Lung (tissue), 12 donors: ENCODE data around the gene RASSF8. TPM values are rescaled to one million over a fixed set of nuclear protein-coding genes. Genes with fewer than 3 reads are reported as not detected.

Experiments
- ATAC-seq: fragments of 200-7000 bp; cut with Tn5 transposase; one replicate; pipeline ENCODE4 v1.9.1; 2020; ENCODE audit warnings: moderate number of reproducible peaks; ENCODE audit not compliant: insufficient read depth, low FRiP score
- DNase-seq, 3 donors: peaks; one replicate each; pipeline ENCODE4 v3.0.0-alpha.2; 2013 to 2017
- H3K27ac ChIP-seq, 2 donors: one replicate each; pipeline ENCODE4 v1.5.1; 2013; ENCODE audit warnings: mild to moderate bottlenecking in 2 of 2, moderate library complexity in 2 of 2, control low read depth in 1 of 2, inconsistent platforms in 1 of 2, low read depth in 1 of 2, low read length in 1 of 2
- H3K27me3 ChIP-seq, 3 donors: one replicate each; pipeline ENCODE4 v1.5.1; 2013; ENCODE audit warnings: low read length in 2 of 3; ENCODE audit not compliant: control insufficient read depth in 3 of 3, insufficient read depth in 3 of 3
- H3K36me3 ChIP-seq, 4 donors: one replicate each; pipeline ENCODE4 v1.5.1; 2013; ENCODE audit warnings: low read length in 4 of 4, mild to moderate bottlenecking in 1 of 4, moderate library complexity in 1 of 4; ENCODE audit not compliant: control insufficient read depth in 4 of 4, insufficient read depth in 4 of 4
- H3K4me1 ChIP-seq, 5 donors: one replicate each; pipeline ENCODE4 v1.5.1; 2013; ENCODE audit warnings: low read length in 5 of 5, mild to moderate bottlenecking in 2 of 5, moderate library complexity in 1 of 5; ENCODE audit not compliant: control insufficient read depth in 5 of 5, insufficient read depth in 5 of 5
- H3K4me3 ChIP-seq: one replicate; pipeline ENCODE4 v1.5.1; 2013; ENCODE audit warnings: mild to moderate bottlenecking, control low read depth, moderate library complexity
- H3K9ac ChIP-seq, 2 donors: one replicate each; pipeline ENCODE4 v1.5.1; 2013; ENCODE audit warnings: low read length in 2 of 2, control low read depth in 1 of 2; ENCODE audit not compliant: insufficient read depth in 1 of 2
- H3K9me3 ChIP-seq, 4 donors: one replicate each; pipeline ENCODE4 v1.5.1; 2013; ENCODE audit warnings: low read length in 3 of 4, mild to moderate bottlenecking in 1 of 4, moderate library complexity in 1 of 4; ENCODE audit not compliant: control insufficient read depth in 4 of 4, insufficient read depth in 3 of 4
- CTCF ChIP-seq: IDR thresholded peaks from 2 replicates; pipeline ENCODE4 v1.5.1; 2012; ENCODE audit warnings: mild to moderate bottlenecking; ENCODE audit errors: control extremely low read depth, extremely low read depth
- WGBS, 2 donors: extraction: QIAGEN DNeasy Blood & Tissue Kit; methylation state at CpG; one replicate each; pipeline ENCODE4 v1.1.7; 2013; 5-methylcytosine and 5-hydroxymethylcytosine counted together
- polyA plus RNA-seq, 2 donors: library from polyadenylated mRNA; stranded (reverse); fragments of 200-250 nt; gene quantifications; one replicate each; pipeline ENCODE4 v1.2.1, GENCODE V29; 2013
- total RNA-seq, 2 donors: library from RNA; depleted of rRNA in 1 of 2; stranded (reverse); fragments of >200 nt in 1 of 2; gene quantifications; one replicate each; pipeline ENCODE4 v1.2.1, GENCODE V29; 2014 to 2021
- donor health status: control.
- donor health status: control.
- donor health status: Bipolar disorder and iron deficiency.
- donor health status: healthy.
- donor health status: DM: yes; HTN: yes; CAD: no.

Gene RASSF8
- total and polyA plus RNA-seq, 4 donors = 9.0 to 68.4 (median 28.2) TPM

- ATAC-seq (no peak), DNase-seq (no peak)
- TF ChIP-seq CTCF = no peak
- Histone ChIP-seq H3K27me3 (peaks cover 8 to 77% (median 58%) of the 10 kb centered on the region in 3 donors), H3K4me3 (no peak overlapping the region), H3K9ac (no peak overlapping the region), H3K36me3 (no peaks in the 10 kb centered on the region), H3K27ac (no peak overlapping the region), H3K9me3 (no peaks in the 10 kb centered on the region), H3K4me1 (peaks cover 2 to 21% (median 7%) of the 10 kb centered on the region in 5 donors)
- WGBS, 2 donors = 73 to 82% methylated on average over 2 of the region's 2 CpGs
Observed at GRCh38 chr12:26127404-26127803, 168.9 kb downstream of the RASSF8 start.

- no peak for ATAC-seq
- peaks cover 8 to 72% (median 53%) of the 10 kb centered on the region in 3 donors for H3K27me3 ChIP-seq
Observed at GRCh38 chr12:26128168-26128567, 169.7 kb downstream of the RASSF8 start.

More at GRCh38 chr12:26128168-26128567, 169.7 kb downstream of the RASSF8 start:
- no peak overlapping the region for H3K9ac ChIP-seq
- H3K9me3 ChIP-seq = no peaks in the 10 kb centered on the region
- no peak for TF ChIP-seq CTCF
- DNase-seq = no peak
- H3K4me3 ChIP-seq = no peak overlapping the region
- no peak overlapping the region for H3K27ac ChIP-seq
- no peaks in the 10 kb centered on the region for H3K36me3 ChIP-seq
- H3K4me1 ChIP-seq = peaks cover 2 to 15% (median 7%) of the 10 kb centered on the region in 5 donors

Other genes starting within 250 kb of the RASSF8 start
- gene BHLHE41, start 166.4 kb downstream of the RASSF8 start, total RNA-seq = 10 to 100 TPM in 1 of 2 donors, 1 to 10 TPM in 1; 1.7 to 39.0 TPM
- gene BHLHE41, start 166.4 kb downstream of the RASSF8 start, polyA plus RNA-seq = 10 to 100 TPM in 1 of 2 donors, 1 to 10 TPM in 1; 2.7 to 10.7 TPM
- 10 to 100 TPM; 10.9 to 11.4 TPM for gene SSPN, start 236.9 kb downstream of the RASSF8 start, total RNA-seq
- 1 to 10 TPM; 1.2 to 1.5 TPM for gene SSPN, start 236.9 kb downstream of the RASSF8 start, polyA plus RNA-seq